GM19468 (cell line): ENCODE measurements around the gene ATRIP.
A peak's percentile ranks its signal among the peaks of the same experiment; 100 is the strongest.

Source experiments
- ATAC-seq: cut with Tn5 transposase; IDR thresholded peaks from one replicate; pipeline ENCODE4 v1.9.1; 2021; ENCODE audit warnings: mild to moderate bottlenecking, moderate library complexity, moderate number of reproducible peaks; ENCODE audit not compliant: unreplicated experiment; ENCODE audit errors: extremely low read depth

The ATRIP gene

GRCh38 chr3:48422681-48423080, 23.9 kb upstream of the ATRIP start:
- no peak for ATAC-seq

DNA sequence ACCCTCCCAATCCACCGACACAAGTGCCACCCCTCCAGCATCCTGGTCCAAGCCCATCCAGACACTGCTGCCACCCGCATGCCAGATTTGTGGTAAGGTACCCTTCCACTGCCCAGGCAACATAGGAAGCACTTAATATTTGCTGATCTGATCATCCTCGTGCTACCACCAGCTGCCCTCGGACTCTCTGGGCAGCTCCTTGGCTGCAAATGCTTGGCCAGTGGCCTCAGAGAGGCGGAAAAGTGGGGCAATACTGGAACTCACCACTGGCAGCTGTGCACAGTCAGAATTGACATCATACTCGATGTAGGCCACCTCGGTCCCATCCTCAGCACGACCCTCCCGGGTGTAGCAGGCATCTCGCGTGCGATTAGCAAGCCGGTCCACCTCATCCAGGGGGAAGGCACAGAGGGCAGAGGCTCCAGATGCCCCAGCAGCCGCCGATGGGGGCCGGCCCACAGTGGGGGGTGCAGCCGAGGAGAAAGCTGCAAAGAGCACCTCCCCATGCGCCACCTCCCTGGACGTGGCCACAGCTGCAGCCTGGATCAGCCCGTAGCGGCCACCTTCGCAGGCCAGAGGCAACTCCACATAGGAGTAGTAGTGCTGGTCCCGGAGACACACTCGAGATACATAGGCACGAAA, 23.2 kb upstream of the ATRIP start:
- ATAC-seq = no peak

DNA sequence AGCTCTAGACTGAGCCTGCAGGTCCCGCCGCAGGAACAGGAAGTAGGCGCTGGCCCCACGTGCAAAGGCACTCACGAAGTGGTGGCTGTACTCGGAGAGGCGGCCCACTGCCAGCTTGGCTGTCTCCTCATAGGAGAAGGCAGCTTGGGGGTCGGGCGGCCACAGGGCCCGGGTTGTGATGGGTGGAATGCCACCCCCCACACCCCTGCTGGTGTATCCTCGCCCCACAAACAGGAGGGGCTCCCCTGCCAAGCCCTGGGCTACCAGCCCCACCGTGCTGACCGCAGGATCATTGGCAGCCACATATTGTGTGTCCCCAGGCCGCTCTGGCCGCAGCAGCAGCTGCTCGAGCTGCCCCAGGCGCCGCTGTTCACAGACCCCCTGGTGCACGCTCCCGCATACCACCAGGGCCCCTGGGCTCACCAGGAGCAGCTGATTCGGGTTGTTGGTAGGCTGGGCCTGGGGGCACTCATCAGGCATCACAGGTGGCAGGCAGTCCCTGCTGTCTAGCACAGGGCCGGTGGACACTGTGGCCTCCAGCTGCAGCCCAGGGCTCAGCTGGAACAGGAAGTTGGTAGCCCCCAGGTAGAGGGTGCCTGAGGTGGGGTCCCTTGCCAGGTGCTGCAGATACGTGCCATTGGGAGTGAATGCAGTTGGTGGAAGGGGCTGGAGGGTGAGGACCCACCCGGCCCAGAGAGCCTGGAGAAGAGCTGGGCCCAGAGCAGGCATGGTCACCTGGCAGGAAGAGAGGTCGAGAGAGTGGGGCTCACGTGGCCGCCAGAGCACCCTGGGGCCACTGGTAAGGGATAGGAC, 22.4 kb upstream of the ATRIP start:
- no peak for ATAC-seq

DNA sequence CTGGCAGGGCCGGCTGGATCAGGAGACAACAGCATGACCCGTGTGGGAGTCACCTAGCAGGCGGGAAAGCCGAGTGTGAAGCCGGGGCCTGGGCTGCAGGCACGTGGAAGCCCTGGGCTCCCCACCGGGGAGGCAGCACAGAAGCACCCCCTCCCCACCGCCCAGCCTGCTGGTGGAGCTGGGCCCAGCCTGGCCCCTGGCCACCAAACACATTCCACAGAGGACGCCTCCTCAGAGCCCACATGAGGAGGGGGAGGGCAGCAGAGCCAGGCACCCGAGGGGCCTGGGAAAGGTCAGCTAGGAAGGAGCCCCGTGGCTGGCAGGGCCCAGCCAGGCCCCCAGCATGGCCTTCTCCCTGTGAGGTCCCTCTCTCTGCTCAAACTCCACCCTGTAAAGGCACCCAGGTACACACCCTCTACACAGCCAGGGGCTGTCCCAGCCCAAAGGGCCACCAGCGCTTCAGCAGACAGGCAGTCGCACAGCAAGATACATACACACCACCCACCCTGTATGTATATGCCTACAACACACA, 21.2 kb upstream of the ATRIP start:
- no peak for ATAC-seq

DNA sequence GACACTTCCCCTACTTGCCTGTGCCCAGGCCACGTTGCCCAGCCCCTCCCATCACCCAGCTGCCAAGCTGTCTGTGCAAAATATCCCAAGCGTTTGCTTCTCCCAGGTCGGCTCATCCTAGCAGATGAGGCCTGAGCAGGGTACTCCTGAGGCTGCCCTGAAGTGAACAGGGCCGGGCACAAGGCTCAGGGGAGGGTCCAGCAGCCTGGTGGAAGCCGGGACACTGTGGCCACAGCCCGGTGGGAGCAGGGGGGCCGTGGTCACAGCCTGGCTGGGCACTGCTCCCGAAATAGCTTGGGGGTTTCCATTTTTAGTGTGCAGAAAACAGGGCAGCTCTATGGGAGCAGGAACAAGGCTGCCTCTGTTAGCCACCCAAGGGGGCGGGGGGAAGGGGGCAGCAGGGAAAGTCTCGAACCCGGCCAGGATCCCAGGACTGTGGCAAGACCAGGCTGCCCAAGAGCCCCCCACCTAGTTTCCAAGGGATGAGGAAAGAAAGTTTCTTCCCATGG, 20.1 kb upstream of the ATRIP start:
- no peak for ATAC-seq

DNA sequence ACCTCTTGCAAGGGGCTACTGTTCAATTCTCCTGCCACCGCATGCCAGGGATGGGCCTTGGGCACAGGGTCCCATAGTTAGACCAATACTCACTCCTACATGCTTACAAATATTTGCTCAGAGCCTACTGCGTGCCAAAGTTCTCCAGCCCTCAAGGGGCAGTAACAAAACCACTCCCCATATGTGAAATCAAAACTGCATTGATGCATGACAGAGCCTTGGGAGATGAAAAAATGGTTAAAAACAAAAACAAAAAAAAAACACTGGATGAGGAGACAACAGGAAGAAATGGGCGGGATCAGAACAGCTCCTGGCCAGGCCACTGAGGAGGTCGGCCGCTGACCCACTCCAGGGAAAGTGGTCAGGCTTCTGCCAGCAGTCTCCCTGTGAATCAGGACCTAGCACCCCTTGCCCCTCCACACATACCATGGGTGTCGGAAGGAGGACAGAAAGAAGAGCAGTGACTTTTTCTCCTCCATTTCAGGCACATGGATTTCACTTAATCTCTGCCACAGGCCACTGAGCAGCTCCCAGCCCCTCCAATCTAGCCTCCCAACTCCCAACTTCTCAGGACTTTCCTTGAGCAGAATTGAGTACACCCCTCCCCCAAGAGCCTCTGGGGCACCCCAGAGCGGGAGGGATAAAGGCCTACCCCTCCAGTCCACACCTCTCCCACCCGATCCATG, 19.4 kb upstream of the ATRIP start:
- no peak for ATAC-seq

DNA sequence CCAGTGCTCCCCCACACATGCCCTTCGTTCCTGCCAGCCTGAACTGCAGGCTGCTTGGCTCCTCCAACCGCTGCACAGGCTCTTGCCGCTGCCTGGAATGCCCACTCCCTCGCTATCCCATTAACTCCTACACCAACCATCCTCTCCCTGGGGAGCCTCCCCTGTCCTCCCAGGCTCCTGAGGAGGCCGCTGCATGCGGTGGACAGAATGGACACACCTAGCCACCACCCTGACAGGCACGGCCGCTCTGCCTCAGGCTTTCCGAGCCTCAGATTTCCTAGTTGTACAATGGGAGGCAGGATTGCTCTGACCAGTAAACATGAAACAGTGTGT, 18.9 kb upstream of the ATRIP start:
- ATAC-seq = no peak

- ATAC-seq = no peak
Measured at GRCh38 chr3:48428088-48428571, 18.4 kb upstream of the ATRIP start.

GRCh38 chr3:48428572-48429316, 17.8 kb upstream of the ATRIP start:
- ATAC-seq = no peak

- ATAC-seq = peak; percentile 37
Measured at GRCh38 chr3:48429317-48429959, 17.1 kb upstream of the ATRIP start.

DNA sequence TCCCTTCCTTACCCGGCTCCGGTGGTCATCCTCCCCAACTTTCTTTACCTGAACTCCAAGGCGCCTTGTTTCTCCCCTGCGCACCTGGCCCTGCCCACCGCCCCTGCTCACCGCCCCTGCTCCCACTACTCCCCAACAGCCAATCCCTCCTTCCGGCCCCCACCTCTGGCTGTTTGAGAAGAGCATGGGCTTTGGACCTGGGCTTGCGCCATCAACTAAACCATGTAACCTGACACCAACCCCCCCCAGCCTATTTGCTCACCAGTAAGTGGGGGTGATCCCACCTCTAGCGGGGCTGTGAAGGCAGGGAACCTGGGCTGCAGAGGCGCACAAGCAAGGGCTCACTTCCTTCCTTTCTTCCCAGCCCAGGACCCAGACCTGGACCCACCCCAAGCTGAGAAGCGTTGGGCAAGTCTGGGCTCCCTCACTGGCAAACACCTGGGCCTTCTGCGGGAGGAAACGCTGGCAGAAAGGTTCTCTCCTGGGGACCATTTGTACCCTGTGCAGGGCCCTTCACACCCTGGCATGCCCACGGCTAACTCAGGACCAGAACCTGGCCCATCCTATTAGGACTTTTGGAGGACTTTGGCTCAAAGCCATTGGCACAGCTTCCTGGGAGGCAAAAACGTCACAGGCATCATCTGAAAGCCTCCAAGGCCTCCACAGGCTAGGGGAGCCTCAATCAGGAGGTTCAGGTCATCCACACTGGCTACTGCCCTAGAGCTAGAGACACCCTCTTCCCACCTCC, 16.4 kb upstream of the ATRIP start, which contains the start of gene PLXNB1:
Gene PLXNB1 (minus strand): TSS at position 127 of the 748 bp plus-strand sequence. CDS start 5,475 bp downstream, outside the sequence.
- no peak for ATAC-seq

DNA sequence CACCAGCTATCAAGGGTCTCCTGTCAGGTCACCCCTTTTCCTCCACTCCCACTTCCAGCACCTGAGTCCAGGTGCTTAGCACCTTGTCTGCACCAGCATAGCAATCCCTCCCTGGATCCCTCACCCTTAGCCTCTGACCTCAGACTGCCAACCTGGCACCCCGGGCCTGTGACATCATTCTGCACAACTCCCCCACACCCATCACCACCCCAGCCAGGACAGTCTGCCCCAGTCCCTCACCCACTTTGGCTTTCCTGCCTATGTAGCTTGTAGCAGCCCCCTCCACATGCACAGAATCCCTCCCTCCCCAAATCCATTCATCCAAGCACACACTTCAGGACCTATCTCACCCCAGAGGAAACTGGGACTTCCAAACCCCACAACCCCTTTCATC, 15.8 kb upstream of the ATRIP start:
- ATAC-seq = no peak

- no peak for ATAC-seq
Measured at GRCh38 chr3:48431224-48432029, 15.1 kb upstream of the ATRIP start.

GRCh38 chr3:48432411-48433371, 13.8 kb upstream of the ATRIP start:
- no peak for ATAC-seq

GRCh38 chr3:48433472-48434118, 12.9 kb upstream of the ATRIP start:
- ATAC-seq = no peak

DNA sequence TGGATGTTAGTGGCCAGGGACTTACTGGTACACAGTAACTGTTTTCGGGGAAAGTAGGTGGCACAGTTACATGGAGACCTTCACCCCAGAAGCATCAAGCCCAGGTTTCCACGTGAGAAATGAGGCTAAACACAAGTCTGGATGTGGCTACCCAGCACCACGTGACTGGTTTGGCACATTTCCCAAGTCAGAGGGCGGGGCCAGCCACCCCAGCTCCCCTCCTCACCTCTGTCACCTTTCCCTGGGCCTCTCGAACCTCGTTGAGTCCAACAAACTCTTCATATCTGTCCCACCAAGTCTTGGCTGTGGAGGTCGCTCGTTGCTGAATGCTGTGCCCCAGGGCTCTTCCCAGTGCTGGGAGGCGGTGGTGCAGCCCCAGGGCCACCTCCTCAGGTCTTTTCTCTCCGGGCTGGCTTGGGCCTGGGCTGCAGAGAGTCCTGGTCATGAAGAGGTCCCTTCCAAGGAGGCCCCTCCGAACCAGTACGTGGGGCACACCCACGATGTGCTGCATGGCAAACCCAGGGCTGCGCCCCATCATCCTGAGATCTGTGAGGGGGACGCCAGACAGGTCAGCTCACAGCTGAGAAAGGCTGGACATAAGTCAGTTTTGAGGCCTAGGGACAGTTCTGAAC, 11.8 kb upstream of the ATRIP start:
- no peak for ATAC-seq
